ENCODE measurements around the gene PSMD6.

PSMD6 gene

GRCh38 chr3:63961891-63962290 is 61.4 kb downstream of the PSMD6 start:
- no peak for DNase-seq (ENCODE audit: low read depth)

More at GRCh38 chr3:63961891-63962290, 61.4 kb downstream of the PSMD6 start:
- H3K4me3 ChIP-seq (ENCODE audit: control insufficient read depth, low read depth, low read length): no peak overlapping the region
- TF ChIP-seq, protein P1, sequence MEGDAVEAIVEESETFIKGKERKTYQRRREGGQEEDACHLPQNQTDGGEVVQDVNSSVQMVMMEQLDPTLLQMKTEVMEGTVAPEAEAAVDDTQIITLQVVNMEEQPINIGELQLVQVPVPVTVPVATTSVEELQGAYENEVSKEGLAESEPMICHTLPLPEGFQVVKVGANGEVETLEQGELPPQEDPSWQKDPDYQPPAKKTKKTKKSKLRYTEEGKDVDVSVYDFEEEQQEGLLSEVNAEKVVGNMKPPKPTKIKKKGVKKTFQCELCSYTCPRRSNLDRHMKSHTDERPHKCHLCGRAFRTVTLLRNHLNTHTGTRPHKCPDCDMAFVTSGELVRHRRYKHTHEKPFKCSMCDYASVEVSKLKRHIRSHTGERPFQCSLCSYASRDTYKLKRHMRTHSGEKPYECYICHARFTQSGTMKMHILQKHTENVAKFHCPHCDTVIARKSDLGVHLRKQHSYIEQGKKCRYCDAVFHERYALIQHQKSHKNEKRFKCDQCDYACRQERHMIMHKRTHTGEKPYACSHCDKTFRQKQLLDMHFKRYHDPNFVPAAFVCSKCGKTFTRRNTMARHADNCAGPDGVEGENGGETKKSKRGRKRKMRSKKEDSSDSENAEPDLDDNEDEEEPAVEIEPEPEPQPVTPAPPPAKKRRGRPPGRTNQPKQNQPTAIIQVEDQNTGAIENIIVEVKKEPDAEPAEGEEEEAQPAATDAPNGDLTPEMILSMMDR (IDR thresholded peaks at IDR 0.05; ENCODE audit: control insufficient read depth, insufficient read depth, low read depth, low read length, missing control alignments): peak; percentile 46

Data from AG09309 (cell line).